ENCODE results near the gene DOP1B.

DNA sequence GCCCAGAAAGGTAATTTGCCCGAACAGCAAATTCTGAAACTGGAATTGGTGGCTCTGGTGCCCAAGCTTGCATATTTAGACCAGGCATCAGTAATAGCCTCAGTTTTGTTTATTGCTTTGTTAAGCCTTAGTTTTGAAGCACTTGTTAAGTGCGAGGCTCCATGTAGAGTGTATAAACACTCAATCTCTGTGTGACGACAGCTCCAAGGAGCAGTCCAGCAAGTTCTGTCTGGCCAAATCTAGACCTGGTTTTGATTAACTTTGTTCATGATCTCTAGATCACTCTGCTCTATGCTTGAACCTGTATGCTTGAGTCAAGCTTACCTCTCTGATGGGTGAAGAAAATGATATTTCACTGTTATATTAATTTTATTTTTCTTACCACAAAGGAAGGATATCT lies 37.4 kb downstream of the DOP1B start:
- TF ChIP-seq CTCF (conservative IDR thresholded peaks at IDR 0.05), result no peak
- TF ChIP-seq ZFX (IDR thresholded peaks at IDR 0.05), result no peak

Measured in C4-2B (cell line).